ENCODE results near the gene LCLAT1.

- TF ChIP-seq RAD21 (IDR thresholded peaks at IDR 0.05; ENCODE audit: low read length) (no peak), ELK1 (IDR thresholded peaks at IDR 0.05; ENCODE audit: borderline replicate concordance, low read depth, low read length) (no peak), CTCF (conservative IDR thresholded peaks at IDR 0.05; ENCODE audit: low read depth, low read length) (no peak), NFE2L2 (IDR thresholded peaks at IDR 0.05; ENCODE audit: low read depth, low read length) (no peak), POLR2A (IDR thresholded peaks at IDR 0.05; ENCODE audit: low read depth, low read length) (no peak), SMC3 (IDR thresholded peaks at IDR 0.05; ENCODE audit: low read depth, low read length) (no peak), FOS (IDR thresholded peaks at IDR 0.05; ENCODE audit: low read depth, low read length) (no peak)
Measured at GRCh38 chr2:30582521-30582920, 135.5 kb downstream of the LCLAT1 start.
